ENCODE results near the gene KCNMB1. TPM values are rescaled to one million over a fixed set of nuclear protein-coding genes. Genes with fewer than 3 reads are reported as not detected.

Gene KCNMB1
- total RNA-seq, 4 donors from 2014 or later, result 0.07 to 0.09 TPM; not detected in 2

GRCh38 chr5:170362656-170363055 is 26.5 kb downstream of the KCNMB1 start:
- in situ Hi-C loops (cut with MboI; ENCODE audit: low sequenced_read_pairs in 4 of 4), result no loop called here
- Histone ChIP-seq H3K9me3 (no peaks in the 10 kb centered on the region), H3K27ac (peak overlapping the region; percentile 14 to 50 (median 42)), H3K4me3 (no peak overlapping the region), H3K36me3 (no peaks in the 10 kb centered on the region), H3K27me3 (no peaks in the 10 kb centered on the region), H3K4me1 (no peaks in the 10 kb centered on the region)
- intact Hi-C loops (cut with DNase I; ENCODE audit: low total_unique reads), result no loop called here
- TF ChIP-seq POLR2A (IDR thresholded peaks at IDR 0.05), result no peak
- TF ChIP-seq, protein P1, sequence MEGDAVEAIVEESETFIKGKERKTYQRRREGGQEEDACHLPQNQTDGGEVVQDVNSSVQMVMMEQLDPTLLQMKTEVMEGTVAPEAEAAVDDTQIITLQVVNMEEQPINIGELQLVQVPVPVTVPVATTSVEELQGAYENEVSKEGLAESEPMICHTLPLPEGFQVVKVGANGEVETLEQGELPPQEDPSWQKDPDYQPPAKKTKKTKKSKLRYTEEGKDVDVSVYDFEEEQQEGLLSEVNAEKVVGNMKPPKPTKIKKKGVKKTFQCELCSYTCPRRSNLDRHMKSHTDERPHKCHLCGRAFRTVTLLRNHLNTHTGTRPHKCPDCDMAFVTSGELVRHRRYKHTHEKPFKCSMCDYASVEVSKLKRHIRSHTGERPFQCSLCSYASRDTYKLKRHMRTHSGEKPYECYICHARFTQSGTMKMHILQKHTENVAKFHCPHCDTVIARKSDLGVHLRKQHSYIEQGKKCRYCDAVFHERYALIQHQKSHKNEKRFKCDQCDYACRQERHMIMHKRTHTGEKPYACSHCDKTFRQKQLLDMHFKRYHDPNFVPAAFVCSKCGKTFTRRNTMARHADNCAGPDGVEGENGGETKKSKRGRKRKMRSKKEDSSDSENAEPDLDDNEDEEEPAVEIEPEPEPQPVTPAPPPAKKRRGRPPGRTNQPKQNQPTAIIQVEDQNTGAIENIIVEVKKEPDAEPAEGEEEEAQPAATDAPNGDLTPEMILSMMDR (IDR thresholded peaks at IDR 0.05 in 4 of 5, conservative IDR thresholded peaks at IDR 0.05 in 1 of 5), result no peak
- DNase-seq (no peak), ATAC-seq (no peak)

- Histone ChIP-seq H3K4me3 (no peak overlapping the region), H3K36me3 (no peaks in the 10 kb centered on the region), H3K9me3 (no peaks in the 10 kb centered on the region), H3K27me3 (no peaks in the 10 kb centered on the region), H3K27ac (peak overlapping the region; percentile 14 to 50 (median 42)), H3K4me1 (no peaks in the 10 kb centered on the region)
- intact Hi-C loops (cut with DNase I; ENCODE audit: low total_unique reads), result no loop called here
- in situ Hi-C loops (cut with MboI; ENCODE audit: low sequenced_read_pairs in 4 of 4), result no loop called here
- no peak for TF ChIP-seq POLR2A (IDR thresholded peaks at IDR 0.05)
- TF ChIP-seq, protein P1 (IDR thresholded peaks at IDR 0.05 in 4 of 5, conservative IDR thresholded peaks at IDR 0.05 in 1 of 5), result no peak
- DNase-seq, result no peak
- ATAC-seq, result peak in 1 of 2 donors; percentile 26
Measured at GRCh38 chr5:170362102-170362501, 27.1 kb downstream of the KCNMB1 start.

- Histone ChIP-seq H3K27me3 (no peaks in the 10 kb centered on the region), H3K27ac (peak overlapping the region in 2 of 4 donors; percentile 49 to 50), H3K4me1 (no peaks in the 10 kb centered on the region), H3K9me3 (no peaks in the 10 kb centered on the region), H3K4me3 (no peak overlapping the region), H3K36me3 (no peaks in the 10 kb centered on the region)
- ATAC-seq, result no peak
- no peak for DNase-seq
- TF ChIP-seq POLR2A (IDR thresholded peaks at IDR 0.05), result no peak
- TF ChIP-seq, protein P1 (IDR thresholded peaks at IDR 0.05 in 4 of 5, conservative IDR thresholded peaks at IDR 0.05 in 1 of 5), result no peak
- in situ Hi-C loops (cut with MboI; ENCODE audit: low sequenced_read_pairs in 4 of 4), result no loop called here
- intact Hi-C loops (cut with DNase I; ENCODE audit: low total_unique reads), result no loop called here
Measured at GRCh38 chr5:170361616-170362015, 27.6 kb downstream of the KCNMB1 start.

GRCh38 chr5:170361116-170361515 is 28.1 kb downstream of the KCNMB1 start:
- Histone ChIP-seq H3K4me1 (no peaks in the 10 kb centered on the region), H3K4me3 (no peak overlapping the region), H3K36me3 (no peaks in the 10 kb centered on the region), H3K27ac (peak overlapping the region in 2 of 4 donors; percentile 49 to 50), H3K9me3 (no peaks in the 10 kb centered on the region), H3K27me3 (no peaks in the 10 kb centered on the region)
- in situ Hi-C loops (cut with MboI; ENCODE audit: low sequenced_read_pairs in 4 of 4) (no loop called here), intact Hi-C loops (cut with DNase I; ENCODE audit: low total_unique reads) (no loop called here)
- no peak for TF ChIP-seq POLR2A (IDR thresholded peaks at IDR 0.05)
- TF ChIP-seq, protein P1 (IDR thresholded peaks at IDR 0.05 in 4 of 5, conservative IDR thresholded peaks at IDR 0.05 in 1 of 5), result no peak
- ATAC-seq (no peak), DNase-seq (no peak)

DNA sequence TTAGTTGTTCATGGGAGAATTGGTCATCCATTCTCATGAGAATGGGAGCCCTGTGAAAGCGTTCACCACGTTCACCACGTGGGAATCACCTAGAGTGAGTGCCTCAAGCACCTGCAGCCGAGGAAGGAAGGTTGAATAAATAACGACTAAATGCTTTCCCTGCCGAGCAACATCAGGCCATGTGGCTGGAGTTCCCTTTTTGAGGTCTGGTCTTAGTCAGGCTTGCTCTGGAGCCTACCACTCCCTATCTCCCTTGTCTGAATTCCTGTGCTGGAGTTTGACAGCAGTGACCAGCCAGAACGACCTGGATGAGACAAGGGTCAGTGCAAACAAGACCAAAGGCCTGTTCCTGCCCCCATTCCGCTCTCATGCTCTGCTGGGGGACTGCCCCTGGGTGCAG is 28.5 kb downstream of the KCNMB1 start:
- H3K9me3 ChIP-seq, result no peaks in the 10 kb centered on the region
- in situ Hi-C loops (cut with MboI; ENCODE audit: low sequenced_read_pairs in 4 of 4), result no loop called here
- H3K4me1 ChIP-seq, result no peaks in the 10 kb centered on the region
- TF ChIP-seq POLR2A (IDR thresholded peaks at IDR 0.05), result no peak
- TF ChIP-seq, protein P1 (IDR thresholded peaks at IDR 0.05 in 4 of 5, conservative IDR thresholded peaks at IDR 0.05 in 1 of 5), result no peak
- intact Hi-C loops (cut with DNase I; ENCODE audit: low total_unique reads), result no loop called here
- no peaks in the 10 kb centered on the region for H3K27me3 ChIP-seq
- no peaks in the 10 kb centered on the region for H3K36me3 ChIP-seq
- H3K4me3 ChIP-seq, result no peak overlapping the region
- no peak for DNase-seq
- peak overlapping the region in 1 of 4 donors; percentile 31 for H3K27ac ChIP-seq
- no peak for ATAC-seq
